ENCODE results near the gene PRKCH.

PRKCH gene

GRCh38 chr14:61491876-61492434, 170.6 kb downstream of the PRKCH start:
- no peak for DNase-seq (ENCODE audit: low spot score)

- no peak for DNase-seq (ENCODE audit: low spot score)
Measured at GRCh38 chr14:61492474-61492873, 171.1 kb downstream of the PRKCH start.

GRCh38 chr14:61493239-61493638, 171.9 kb downstream of the PRKCH start:
- DNase-seq (ENCODE audit: low spot score), result no peak

- DNase-seq (ENCODE audit: low spot score), result no peak
Measured at GRCh38 chr14:61494018-61494417, 172.6 kb downstream of the PRKCH start.

GRCh38 chr14:61495809-61496208, 174.4 kb downstream of the PRKCH start:
- no peak for DNase-seq (ENCODE audit: low spot score)

DNA sequence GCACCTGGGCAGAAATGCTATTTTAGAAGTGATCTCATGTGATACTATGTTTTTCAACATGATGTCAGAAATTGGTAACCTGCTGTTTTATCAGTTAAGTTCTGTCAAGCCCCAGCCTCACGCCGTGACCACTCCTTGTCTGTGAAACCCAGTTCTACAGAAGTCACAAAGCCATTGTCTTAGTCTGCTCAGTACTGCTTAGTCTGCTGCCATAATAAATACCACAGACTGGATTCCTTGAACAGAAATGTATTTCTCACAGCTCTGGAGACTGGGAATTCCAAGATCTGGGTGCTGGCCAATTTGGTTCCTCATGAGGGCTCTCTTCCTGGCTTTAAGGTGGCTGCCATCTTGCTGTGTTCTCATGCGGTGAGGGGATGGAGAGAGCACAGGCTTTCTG, 176.9 kb downstream of the PRKCH start:
- no peak for DNase-seq (ENCODE audit: low spot score)

DNA sequence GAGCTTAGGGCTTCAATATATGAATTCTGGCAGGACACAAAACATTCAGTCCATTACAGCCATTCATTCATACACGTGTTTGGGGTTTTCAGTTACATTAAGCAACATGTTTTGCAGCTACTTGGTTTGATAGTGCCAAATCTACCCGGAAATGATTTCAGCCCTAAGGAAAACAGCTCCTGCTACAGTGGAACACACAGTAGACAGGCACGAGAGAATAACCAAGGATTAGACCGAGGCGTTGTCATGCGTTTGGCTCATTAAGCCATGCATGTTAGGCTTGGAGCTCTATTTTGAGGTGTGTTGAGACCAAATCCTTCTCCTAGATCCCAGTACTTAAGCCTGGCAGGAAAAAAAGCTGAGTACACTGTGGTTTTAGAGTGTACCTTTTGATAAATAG, 177.4 kb downstream of the PRKCH start:
- DNase-seq (ENCODE audit: low spot score), result no peak

DNA sequence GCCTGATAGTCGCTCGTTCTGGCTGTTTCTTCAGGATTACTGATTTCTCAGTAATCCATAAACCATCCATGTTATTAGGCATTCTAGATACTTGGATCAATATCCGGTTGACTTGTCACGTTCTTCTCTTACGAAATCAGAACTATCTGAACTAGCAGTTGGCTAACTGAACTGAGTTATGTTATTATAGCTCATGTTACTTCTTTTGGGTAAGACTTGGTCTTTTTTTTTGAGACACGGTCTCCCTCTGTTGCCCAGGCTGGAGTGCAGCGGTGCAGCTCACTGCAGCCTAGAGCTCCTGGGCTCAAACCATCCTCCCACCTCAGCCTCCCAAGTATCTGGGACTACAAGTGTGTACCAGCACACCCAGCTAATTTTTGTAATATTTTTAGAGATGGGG, 178.6 kb downstream of the PRKCH start:
- DNase-seq (ENCODE audit: low spot score), result no peak

DNA sequence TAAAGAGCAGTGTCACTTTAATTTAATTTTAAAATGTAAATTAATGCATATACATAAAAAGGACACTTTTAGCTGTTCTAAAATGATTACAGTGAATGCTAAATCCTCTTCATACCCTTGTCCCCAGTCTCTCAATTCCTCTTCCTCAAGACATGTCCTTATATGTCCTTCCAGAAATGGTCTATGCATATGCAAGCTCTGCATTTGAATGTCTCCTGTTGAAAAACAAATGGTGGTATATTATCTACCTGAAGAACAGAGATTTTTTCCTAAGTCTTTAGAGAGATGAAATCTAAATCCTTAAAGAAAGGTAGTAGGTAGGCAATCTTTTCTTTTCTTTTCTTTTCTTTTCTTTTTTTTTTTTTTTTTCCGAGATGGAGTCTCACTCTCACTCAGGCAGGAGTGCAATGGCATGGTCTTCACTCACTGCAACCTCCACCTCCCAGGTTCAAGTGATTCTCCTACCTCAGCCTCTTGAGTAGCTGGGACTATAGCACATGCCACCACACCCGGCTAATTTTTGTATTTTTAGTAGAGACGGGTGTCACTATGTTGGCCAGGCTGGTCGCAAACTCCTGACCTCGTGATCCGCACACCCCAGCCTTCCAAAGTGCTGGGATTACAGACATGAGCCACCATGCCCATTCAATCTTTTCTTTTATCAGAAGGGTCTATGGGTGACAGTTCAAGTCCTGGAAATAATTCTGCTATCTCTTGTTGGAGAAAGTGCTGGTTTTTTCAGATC, 180.5 kb downstream of the PRKCH start:
- no peak for DNase-seq (ENCODE audit: low spot score)

DNA sequence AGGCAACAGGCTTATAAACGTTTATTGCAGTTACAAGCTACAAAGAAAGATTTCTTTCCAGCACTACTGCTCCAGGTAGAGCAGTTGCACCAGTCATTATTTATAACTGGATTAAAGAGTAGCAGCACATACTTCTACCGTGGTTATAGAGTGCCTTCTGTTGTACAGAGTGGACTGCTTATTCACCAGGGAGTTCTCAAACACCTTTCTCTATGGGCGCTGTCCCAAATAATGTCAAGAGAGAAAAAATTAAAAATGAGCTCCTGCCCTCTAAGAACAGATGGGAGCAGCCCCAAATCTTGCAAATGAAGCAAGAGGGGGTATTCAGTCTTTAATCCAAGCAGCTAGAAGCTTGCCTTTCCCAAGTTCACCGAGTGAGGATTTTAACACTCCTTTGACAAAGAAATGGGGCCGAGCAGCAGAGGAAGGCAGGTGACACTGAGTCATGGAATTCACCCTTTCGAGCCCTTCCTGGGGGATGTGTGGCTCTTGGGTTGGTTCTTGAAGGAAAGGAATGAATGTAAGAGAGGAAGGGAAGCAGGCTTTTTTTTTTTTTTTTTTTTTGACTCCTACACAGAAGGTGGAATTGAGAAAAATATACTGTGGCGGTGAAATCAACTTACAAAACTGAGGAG, 181.2 kb downstream of the PRKCH start:
- no peak for DNase-seq (ENCODE audit: low spot score)

DNA sequence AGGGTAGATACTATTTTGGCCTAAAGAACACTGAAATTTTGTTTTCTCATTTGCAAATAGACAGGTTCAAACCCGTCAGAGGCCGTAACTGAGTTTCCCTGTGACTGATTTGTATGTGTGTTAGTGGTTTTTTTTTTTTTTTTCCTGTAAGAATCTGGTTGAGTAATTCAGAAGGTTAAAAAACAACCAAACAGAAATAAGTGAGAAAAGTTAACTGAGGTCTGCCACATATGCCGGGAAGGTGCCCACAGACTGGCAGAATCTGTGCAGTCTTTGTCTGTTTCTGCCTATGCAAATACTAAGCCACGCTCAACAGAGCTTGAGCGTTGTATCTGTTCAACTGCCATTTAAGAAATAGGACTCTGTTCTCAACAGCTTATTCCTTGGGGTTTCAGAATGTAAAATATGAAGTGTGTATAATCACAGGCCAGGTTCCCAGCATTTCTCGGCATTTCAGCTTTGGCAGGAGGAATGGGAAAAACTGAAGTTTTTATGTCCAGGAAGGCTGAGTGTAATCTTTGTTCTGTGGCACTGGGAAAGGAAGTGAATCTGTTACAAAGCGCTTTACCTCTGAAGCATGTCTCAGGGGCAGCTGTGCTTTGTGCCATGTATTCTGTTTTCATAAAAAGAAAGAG, 181.9 kb downstream of the PRKCH start:
- DNase-seq (ENCODE audit: low spot score), result peak; percentile 79

- DNase-seq (ENCODE audit: low spot score), result no peak
Measured at GRCh38 chr14:61504901-61505300, 183.5 kb downstream of the PRKCH start.

DNA sequence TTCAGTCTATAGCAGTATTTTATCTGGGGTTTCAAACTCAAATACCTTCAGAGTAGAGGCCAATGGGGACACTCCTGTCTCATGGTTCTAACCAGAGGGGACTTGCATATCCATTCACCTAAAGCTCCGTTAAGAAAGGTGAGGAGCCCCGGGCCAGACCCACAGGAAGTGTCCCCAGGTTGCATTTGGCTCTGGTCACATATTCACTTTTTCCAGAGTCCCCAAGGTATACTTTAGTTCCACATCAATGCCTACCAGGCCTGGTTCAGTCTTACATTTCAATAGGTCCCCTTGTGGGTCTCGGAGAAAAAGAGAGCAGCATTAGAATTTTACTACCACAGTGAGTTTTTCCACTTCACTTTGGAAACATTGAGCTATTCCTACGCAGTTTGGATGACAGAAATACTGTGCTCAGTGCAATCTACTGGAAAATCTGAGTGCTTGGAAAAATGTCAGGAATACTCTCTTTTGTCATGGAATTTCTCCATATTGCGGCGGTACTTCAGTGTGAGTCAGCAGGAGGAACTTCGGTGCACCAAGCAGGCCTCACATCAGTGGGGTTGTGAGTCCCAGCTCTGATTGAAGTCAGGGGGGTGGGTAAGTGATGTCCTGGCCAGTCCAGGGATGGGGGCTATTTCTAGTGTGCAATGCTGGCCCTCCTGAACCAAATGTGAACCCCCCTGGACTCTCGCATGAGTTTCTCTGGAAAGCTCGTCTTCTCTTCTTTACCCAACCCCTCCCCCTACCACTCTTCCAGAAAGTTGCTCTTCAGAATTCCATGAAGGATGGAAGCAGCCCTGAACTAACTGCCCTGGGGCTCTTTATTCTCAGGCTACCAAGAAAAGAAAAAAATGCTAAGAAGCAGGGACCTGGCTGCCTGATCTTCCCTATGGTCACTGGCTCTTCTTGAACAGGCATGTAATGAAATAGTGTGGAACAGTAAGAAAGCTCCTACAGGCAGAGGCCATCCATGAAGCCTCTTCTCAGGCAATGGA, 184.7 kb downstream of the PRKCH start:
- no peak for DNase-seq (ENCODE audit: low spot score)

DNA sequence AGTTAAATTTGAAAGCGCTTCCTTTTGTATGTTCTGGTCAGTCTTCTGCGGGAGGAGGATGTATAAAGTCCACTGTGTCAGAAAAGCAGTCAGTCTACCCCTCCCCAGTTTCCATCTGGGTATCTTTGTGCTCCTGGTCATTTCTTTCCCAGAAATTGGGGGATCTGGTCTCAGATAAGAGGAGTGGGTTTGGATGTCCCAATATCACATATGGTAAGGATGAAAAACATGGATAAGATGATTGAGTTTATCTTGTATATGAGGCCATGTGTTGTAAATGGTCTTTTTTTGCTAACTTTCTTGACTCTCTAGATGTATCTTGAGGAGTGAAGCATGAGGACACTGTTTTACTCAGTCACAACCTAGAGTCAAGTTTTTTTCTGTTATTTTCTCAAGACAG, 187.1 kb downstream of the PRKCH start:
- no peak for DNase-seq (ENCODE audit: low spot score)

DNA sequence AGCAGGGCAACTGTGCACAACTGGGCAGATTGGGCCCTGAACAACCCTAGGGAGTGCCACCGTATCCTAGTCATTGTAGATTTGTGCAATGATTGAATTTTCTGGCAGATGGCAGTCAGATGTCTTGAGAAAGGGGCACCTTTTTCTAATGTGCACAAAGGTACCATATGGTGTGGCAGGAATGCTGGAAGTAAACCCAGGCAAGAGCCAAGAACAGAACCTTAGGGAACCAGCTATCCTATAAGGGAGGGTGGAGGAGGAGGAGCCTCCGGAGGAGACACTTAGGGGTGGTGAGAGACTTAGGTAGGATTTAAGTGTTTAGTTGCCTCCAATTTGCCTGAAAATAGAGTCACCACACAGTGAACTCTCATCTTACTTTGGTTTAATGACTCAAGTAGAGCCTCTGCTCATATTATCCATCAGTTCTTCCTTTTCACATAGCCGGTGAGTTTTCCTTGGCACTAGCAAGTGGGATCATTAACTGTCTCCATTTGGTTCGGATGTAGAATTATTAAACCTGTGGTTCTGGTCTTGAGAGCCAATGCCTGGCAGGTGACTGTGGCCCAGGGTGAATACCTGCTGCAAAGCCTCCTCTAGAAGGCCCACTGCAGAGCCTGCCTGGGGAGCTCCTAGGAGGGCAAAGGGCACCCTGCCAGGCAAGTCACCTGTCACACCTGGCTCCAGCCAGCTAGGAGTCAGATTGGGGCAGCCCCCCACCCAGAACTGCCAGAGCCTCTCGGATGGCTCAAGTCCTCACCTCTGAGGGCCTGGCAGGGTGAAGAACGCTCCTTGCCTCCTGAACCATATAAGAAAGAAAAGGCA, 189.6 kb downstream of the PRKCH start:
- no peak for DNase-seq (ENCODE audit: low spot score)

- DNase-seq (ENCODE audit: low spot score), result no peak
Measured at GRCh38 chr14:61511558-61511948, 190.2 kb downstream of the PRKCH start.

DNA sequence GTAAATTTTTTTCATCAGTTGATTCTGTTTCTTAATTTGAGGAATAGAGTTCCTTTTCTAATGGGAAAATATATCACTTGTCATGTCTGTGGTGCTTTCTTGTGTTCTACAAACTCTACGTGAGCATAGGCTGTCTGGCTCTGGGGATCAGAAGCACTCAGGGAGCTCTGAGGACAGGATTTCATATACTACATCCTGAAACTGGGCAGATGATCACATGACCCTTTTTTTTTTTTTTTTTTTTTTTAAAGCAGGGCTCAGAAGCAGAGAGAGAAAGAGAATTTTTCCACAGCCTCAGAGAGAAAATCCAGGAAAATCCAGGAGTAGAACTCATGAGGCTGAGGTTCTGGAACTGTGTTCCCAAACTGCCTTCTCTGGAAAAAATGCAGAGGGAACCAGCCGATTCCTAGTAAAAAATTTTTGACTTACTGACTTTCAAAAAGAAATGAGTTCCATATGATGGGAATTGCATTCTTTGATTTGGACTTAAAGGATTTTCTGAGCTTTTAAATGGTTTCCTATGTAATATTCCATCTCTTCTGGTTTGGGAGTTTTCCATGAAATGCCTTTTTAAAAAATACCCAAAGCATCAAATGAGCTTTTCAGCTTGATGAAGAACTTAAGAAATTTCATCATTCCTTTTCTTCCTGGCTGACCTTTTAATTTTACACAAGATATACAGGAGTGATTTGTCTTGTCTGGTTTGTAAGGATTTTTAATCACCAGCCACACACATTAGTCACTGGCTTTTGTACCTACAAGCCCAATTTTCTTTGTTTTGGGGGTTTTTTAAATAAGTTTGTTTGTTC, 190.9 kb downstream of the PRKCH start:
- DNase-seq (ENCODE audit: low spot score), result no peak

GRCh38 chr14:61513986-61514830, 192.8 kb downstream of the PRKCH start:
- DNase-seq (ENCODE audit: low spot score), result no peak

DNA sequence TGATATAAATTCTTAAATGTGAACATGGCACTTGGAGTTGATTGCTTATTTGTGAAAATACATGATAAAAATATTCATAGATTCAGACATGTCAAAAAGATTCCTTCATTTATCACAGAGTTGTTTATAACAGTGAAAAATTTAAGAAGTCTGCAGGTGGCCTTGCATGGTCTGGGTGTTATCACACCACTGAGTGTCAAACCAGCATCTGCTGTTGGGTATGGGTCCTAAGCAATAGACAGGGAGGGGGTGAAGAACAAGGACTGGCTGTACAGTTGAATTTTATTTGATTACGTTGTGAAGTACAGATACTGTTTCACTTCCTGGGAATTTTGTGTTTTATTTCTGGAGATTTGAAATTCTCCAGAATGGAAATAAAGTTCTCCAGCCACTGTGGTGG, 193.5 kb downstream of the PRKCH start:
- DNase-seq (ENCODE audit: low spot score), result no peak

Data from CD4-positive, alpha-beta T cell treated with Interleukin-2 at 100 ng/mL for 4 hours (primary cell).